Measurements from ENCODE around the gene PCDHGC4.

GRCh38 chr5:141512390-141512910 lies 27.6 kb downstream of the PCDHGC4 start:
- TF ChIP-seq CTCF (IDR thresholded peaks at IDR 0.05; ENCODE audit: extremely low read depth in 1 of 2, insufficient read depth in 1 of 2, low read depth in 1 of 2, low read length in 2 of 2) (peak; percentile 89 to 94), POLR2A (IDR thresholded peaks at IDR 0.05; ENCODE audit: low read depth, low read length) (no peak), EZH2 (IDR thresholded peaks at IDR 0.05; ENCODE audit: borderline replicate concordance, low read depth, low read length, severe bottlenecking) (no peak), GATA2 (IDR thresholded peaks at IDR 0.05; ENCODE audit: insufficient read depth, insufficient read length, low read depth, low read length) (no peak), POLR2AphosphoS5 (IDR thresholded peaks at IDR 0.05; ENCODE audit: insufficient read depth, low read depth, low read length) (no peak), MAX (IDR thresholded peaks at IDR 0.05; ENCODE audit: insufficient read depth, insufficient read length) (no peak)
